Measurements from ENCODE around the gene MCFD2. TPM values are rescaled to one million over a fixed set of nuclear protein-coding genes. Genes with fewer than 3 reads are reported as not detected.
"Not testable (repeated sequence)": the region's sequence is repeated elsewhere in the genome, so short reads cannot be mapped to it uniquely, and the experiment has no call there.

Gene MCFD2
- total RNA-seq, 1 donor from 2014 or later = 104 TPM

DNA sequence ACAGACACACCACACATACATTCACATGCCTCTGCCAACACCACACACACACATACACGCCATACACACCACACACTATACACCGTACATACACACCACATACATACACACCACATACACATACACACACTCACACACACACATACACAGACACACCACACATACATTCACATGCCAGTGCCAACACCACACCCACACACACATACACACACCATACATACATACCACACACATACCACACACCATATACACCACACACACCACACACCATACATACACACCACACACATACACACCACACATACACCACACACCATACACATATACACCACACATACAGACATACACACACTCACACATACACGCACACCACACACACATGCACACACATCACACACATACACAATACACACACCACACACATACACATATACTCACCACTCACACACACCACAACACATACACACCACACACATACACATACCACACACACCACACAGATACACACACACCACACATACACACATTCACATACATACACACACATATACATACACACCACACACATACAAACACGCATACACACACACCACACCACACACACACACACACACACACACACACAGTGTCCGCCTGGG is 37.2 kb downstream of the MCFD2 start:
- Histone ChIP-seq H3K4me3 (no peak overlapping the region), H3K9me3 (no peaks in the 10 kb centered on the region), H3K4me1 (peaks cover 39% of the 10 kb centered on the region), H3K36me3 (no peaks in the 10 kb centered on the region), H3K27me3 (no peaks in the 10 kb centered on the region), H3K27ac (peak overlapping the region; percentile 11)
- ATAC-seq (no peak), DNase-seq (no peak)
- intact Hi-C loops (cut with DNase I) = loop anchor here (10.0 kb wide), 1 partner anchor 64 kb away; no protein-coding TSS in a partner anchor
- TF ChIP-seq, protein P1, sequence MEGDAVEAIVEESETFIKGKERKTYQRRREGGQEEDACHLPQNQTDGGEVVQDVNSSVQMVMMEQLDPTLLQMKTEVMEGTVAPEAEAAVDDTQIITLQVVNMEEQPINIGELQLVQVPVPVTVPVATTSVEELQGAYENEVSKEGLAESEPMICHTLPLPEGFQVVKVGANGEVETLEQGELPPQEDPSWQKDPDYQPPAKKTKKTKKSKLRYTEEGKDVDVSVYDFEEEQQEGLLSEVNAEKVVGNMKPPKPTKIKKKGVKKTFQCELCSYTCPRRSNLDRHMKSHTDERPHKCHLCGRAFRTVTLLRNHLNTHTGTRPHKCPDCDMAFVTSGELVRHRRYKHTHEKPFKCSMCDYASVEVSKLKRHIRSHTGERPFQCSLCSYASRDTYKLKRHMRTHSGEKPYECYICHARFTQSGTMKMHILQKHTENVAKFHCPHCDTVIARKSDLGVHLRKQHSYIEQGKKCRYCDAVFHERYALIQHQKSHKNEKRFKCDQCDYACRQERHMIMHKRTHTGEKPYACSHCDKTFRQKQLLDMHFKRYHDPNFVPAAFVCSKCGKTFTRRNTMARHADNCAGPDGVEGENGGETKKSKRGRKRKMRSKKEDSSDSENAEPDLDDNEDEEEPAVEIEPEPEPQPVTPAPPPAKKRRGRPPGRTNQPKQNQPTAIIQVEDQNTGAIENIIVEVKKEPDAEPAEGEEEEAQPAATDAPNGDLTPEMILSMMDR (IDR thresholded peaks at IDR 0.05) = no peak

DNA sequence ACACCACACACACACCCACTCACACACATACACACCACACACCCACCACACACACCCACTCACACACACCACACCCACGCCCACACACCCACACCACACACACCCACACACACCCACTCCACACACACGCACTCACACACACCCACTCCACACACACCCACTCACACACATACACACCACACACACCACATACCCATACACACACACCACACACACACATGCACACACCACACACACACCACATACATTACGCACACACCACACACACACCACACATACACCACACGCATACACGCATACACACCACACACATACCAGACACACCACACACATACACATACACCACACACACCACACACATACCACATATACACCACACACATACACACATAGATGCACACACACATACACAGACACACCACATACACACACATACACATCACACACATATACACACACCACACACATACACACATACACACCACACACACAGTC is 37.9 kb downstream of the MCFD2 start:
- Histone ChIP-seq H3K9me3 (no peaks in the 10 kb centered on the region), H3K27me3 (no peaks in the 10 kb centered on the region), H3K36me3 (no peaks in the 10 kb centered on the region), H3K4me3 (no peak overlapping the region), H3K4me1 (peaks cover 46% of the 10 kb centered on the region), H3K27ac (no peak overlapping the region)
- DNase-seq (no peak), ATAC-seq (peak; percentile 1)
- intact Hi-C loops (cut with DNase I) = loop anchor here (10.0 kb wide), 1 partner anchor 63 kb away; no protein-coding TSS in a partner anchor
- TF ChIP-seq, protein P1 (IDR thresholded peaks at IDR 0.05) = no peak

DNA sequence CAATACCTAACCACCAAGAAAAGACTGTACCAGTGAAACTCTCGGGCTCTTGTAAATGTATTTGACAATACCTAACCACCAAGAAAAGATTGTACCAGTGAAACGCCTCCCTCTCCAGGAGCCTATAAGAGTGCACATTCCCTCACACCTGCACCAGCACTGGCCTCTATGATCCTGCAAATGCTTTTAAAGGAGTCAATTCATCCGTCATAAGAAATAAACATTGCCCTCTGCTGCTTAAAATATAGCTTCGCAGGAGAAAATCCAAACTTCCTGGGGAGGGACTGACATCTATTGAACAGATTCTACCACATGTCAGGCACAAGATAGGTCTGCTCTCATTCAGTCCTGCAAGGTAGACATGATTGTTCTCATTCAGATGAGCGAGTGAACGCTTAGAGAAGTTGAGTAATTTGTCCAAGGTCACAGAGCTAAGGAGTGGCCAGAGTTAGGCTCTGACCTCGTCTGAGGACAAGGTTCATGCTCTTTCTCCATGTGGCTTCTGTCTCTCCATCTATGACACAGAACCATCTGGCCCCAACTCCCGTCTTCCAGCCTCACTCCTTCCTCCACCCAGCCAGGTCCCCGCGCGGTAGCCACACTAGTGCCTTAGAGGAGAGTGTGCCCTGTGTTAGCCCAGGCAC is 38.7 kb downstream of the MCFD2 start:
- intact Hi-C loops (cut with DNase I) = loop anchor here (10.0 kb wide), 1 partner anchor 62 kb away; no protein-coding TSS in a partner anchor
- H3K36me3 ChIP-seq = no peaks in the 10 kb centered on the region
- H3K9me3 ChIP-seq = no peaks in the 10 kb centered on the region
- H3K27ac ChIP-seq = no peak overlapping the region
- DNase-seq (no peak), ATAC-seq (peak; percentile 75)
- H3K4me3 ChIP-seq = no peak overlapping the region
- no peaks in the 10 kb centered on the region for H3K27me3 ChIP-seq
- TF ChIP-seq, protein P1 (IDR thresholded peaks at IDR 0.05) = peak; percentile 63
- peaks cover 41% of the 10 kb centered on the region for H3K4me1 ChIP-seq

DNA sequence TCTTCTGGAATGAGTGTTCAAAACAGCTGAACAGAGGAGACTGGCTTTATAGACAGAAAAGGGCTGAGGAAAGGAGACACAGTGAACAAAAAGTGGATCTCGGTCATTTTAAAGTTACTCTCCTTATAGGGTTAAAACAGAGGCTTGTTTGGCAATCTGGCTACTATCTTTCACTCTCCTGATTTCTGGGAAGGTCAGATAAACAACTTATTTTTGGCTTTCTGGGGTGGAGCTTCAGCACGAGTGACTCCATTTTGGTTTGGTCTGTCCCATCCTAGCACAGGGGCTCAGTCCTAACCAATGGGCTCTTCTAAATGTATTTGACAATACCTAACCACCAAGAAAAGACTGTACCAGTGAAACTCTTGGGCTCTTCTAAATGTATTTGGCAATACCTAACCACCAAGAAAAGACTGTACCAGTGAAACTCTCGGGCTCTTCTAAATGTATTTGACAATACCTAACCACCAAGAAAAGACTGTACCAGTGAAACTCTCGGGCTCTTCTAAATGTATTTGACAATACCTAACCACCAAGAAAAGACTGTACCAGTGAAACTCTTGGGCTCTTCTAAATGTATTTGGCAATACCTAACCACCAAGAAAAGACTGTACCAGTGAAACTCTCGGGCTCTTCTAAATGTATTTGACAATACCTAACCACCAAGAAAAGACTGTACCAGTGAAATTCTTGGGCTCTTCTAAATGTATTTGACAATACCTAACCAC is 39.5 kb downstream of the MCFD2 start:
- not testable (repeated sequence) for H3K4me3 ChIP-seq, H3K9me3 ChIP-seq, H3K36me3 ChIP-seq, H3K27me3 ChIP-seq, DNase-seq, ATAC-seq, H3K27ac ChIP-seq
- H3K4me1 ChIP-seq = peaks cover 38% of the 10 kb centered on the region
- intact Hi-C loops (cut with DNase I) = loop anchor here (10.0 kb wide), 1 partner anchor 61 kb away; no protein-coding TSS in a partner anchor

DNA sequence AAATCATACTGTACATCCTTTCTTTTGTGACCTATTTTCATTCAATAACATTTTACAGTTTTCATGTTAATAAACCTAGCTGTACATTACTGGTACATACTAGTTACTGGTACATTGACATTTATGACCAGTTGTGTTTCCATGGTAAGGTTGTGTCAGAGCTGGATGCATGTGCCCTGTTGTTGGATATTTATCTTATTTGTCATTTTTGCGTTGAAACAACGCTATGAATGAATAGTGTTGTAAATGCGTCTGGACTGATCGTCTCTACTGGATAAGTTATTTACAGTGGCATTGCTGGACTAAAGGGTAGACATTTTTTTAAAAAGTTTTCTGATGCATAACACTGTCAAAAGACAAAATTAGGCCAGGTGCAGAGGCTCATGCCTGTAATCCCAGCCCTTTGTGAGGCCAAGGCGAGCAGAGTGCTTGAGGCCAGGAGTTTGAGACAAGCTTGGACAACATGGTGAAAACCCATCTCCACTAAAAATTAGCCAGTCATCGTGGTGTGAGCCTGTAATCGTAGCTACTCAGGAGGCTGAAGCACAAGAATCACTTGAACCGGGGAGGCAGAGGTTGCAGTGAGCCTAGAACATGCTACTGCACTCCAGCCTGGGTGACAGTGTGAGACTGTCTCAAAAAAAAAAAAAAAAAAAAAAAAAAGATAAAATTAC is 40.2 kb downstream of the MCFD2 start:
- H3K9me3 ChIP-seq = no peaks in the 10 kb centered on the region
- DNase-seq = no peak
- no peak overlapping the region for H3K4me3 ChIP-seq
- H3K27ac ChIP-seq = no peak overlapping the region
- H3K36me3 ChIP-seq = no peaks in the 10 kb centered on the region
- ATAC-seq = no peak
- intact Hi-C loops (cut with DNase I) = loop anchor here (10.0 kb wide), 1 partner anchor 61 kb away; no protein-coding TSS in a partner anchor
- H3K27me3 ChIP-seq = no peaks in the 10 kb centered on the region
- TF ChIP-seq, protein P1 (IDR thresholded peaks at IDR 0.05) = no peak
- H3K4me1 ChIP-seq = peaks cover 38% of the 10 kb centered on the region

Data from upper lobe of right lung (tissue), 1 donor.